Neural crest cell (in vitro differentiated cells): ENCODE measurements around the gene SCUBE2. TPM values are rescaled to one million over a fixed set of nuclear protein-coding genes. Genes with fewer than 3 reads are reported as not detected.

Source experiments
- DNase-seq: peaks from one replicate; pipeline ENCODE4 v3.0.0; 2021; ENCODE audit warnings: low read depth, mixed read lengths, low spot score
- H3K27ac Mint-ChIP-seq: one replicate; pipeline ENCODE4 v1.8.0; 2021; ENCODE audit warnings: mild to moderate bottlenecking, mixed read lengths; ENCODE audit not compliant: unreplicated experiment
- H3K27me3 Mint-ChIP-seq: 2 replicates; pipeline ENCODE4 v1.8.0; 2021; ENCODE audit warnings: low read depth, mild to moderate bottlenecking, mixed read lengths
- H3K36me3 Mint-ChIP-seq: 2 replicates; pipeline ENCODE4 v1.8.0; 2021; ENCODE audit warnings: low read depth, mild to moderate bottlenecking, mixed read lengths
- H3K4me1 Mint-ChIP-seq: 2 replicates; pipeline ENCODE4 v1.8.0; 2021; ENCODE audit warnings: mixed read lengths
- H3K4me3 Mint-ChIP-seq: one replicate; pipeline ENCODE4 v1.8.0; 2021; ENCODE audit warnings: mild to moderate bottlenecking, mixed read lengths
- H3K9me3 Mint-ChIP-seq: 2 replicates; pipeline ENCODE4 v1.8.0; 2021; ENCODE audit warnings: mixed read lengths
- CTCF ChIP-seq: fragments of 200-600 bp; sonication (generic); conservative IDR thresholded peaks from 2 replicates; pipeline ENCODE4 v1.5.0; 2021; ENCODE audit warnings: antibody characterized with exemption, mild to moderate bottlenecking
- total RNA-seq: library from RNA; stranded (reverse); gene quantifications from 2 replicates; pipeline ENCODE4 v1.2.1, GENCODE V29; 2021

The SCUBE2 gene
- total RNA-seq, 1 donor from 2014 or later, result 11.0 TPM

GRCh38 chr11:9065607-9066432, 25.6 kb downstream of the SCUBE2 start:
- Mint-ChIP-seq H3K4me3 (no peak overlapping the region), H3K4me1 (peaks cover 31% of the 10 kb centered on the region)

GRCh38 chr11:9061807-9062206, 29.6 kb downstream of the SCUBE2 start:
- no peak for DNase-seq
- H3K4me3 Mint-ChIP-seq, result no peak overlapping the region
- H3K9me3 Mint-ChIP-seq, result no peaks in the 10 kb centered on the region
- H3K27ac Mint-ChIP-seq, result no peak overlapping the region
- H3K27me3 Mint-ChIP-seq, result no peaks in the 10 kb centered on the region
- no peaks in the 10 kb centered on the region for H3K36me3 Mint-ChIP-seq
- peaks cover 11% of the 10 kb centered on the region for H3K4me1 Mint-ChIP-seq
- no peak for TF ChIP-seq CTCF

More at GRCh38 chr11:9065607-9066432, 25.6 kb downstream of the SCUBE2 start:
- no peaks in the 10 kb centered on the region for H3K9me3 Mint-ChIP-seq
- H3K27ac Mint-ChIP-seq, result no peak overlapping the region
- DNase-seq, result no peak
- H3K36me3 Mint-ChIP-seq, result no peaks in the 10 kb centered on the region
- no peaks in the 10 kb centered on the region for H3K27me3 Mint-ChIP-seq
- TF ChIP-seq CTCF, result no peak

- Mint-ChIP-seq H3K4me3 (no peak overlapping the region), H3K9me3 (no peaks in the 10 kb centered on the region), H3K36me3 (no peaks in the 10 kb centered on the region), H3K4me1 (no peaks in the 10 kb centered on the region), H3K27ac (no peak overlapping the region), H3K27me3 (no peaks in the 10 kb centered on the region)
- DNase-seq, result no peak
- no peak for TF ChIP-seq CTCF
Measured at GRCh38 chr11:9060700-9061111, 30.7 kb downstream of the SCUBE2 start.

- H3K4me3 Mint-ChIP-seq, result no peak overlapping the region
- H3K27ac Mint-ChIP-seq, result no peak overlapping the region
- no peak for TF ChIP-seq CTCF
- H3K27me3 Mint-ChIP-seq, result no peaks in the 10 kb centered on the region
- H3K36me3 Mint-ChIP-seq, result no peaks in the 10 kb centered on the region
- H3K9me3 Mint-ChIP-seq, result no peaks in the 10 kb centered on the region
- H3K4me1 Mint-ChIP-seq, result no peaks in the 10 kb centered on the region
- no peak for DNase-seq
Measured at GRCh38 chr11:9059406-9059805, 32.0 kb downstream of the SCUBE2 start.

- no peak for DNase-seq
Measured at GRCh38 chr11:9057888-9058287, 33.5 kb downstream of the SCUBE2 start.

More at GRCh38 chr11:9057888-9058287, 33.5 kb downstream of the SCUBE2 start:
- Mint-ChIP-seq H3K27me3 (no peaks in the 10 kb centered on the region), H3K36me3 (no peaks in the 10 kb centered on the region), H3K4me1 (no peaks in the 10 kb centered on the region), H3K9me3 (no peaks in the 10 kb centered on the region), H3K27ac (no peak overlapping the region), H3K4me3 (no peak overlapping the region)
- TF ChIP-seq CTCF, result no peak
